ENCODE data around the gene PKDCC. TPM values are rescaled to one million over a fixed set of nuclear protein-coding genes. Genes with fewer than 3 reads are reported as not detected.

Gene PKDCC
- total RNA-seq, 4 donors from 2014 or later, result 80.7 to 150 (median 117) TPM

DNA sequence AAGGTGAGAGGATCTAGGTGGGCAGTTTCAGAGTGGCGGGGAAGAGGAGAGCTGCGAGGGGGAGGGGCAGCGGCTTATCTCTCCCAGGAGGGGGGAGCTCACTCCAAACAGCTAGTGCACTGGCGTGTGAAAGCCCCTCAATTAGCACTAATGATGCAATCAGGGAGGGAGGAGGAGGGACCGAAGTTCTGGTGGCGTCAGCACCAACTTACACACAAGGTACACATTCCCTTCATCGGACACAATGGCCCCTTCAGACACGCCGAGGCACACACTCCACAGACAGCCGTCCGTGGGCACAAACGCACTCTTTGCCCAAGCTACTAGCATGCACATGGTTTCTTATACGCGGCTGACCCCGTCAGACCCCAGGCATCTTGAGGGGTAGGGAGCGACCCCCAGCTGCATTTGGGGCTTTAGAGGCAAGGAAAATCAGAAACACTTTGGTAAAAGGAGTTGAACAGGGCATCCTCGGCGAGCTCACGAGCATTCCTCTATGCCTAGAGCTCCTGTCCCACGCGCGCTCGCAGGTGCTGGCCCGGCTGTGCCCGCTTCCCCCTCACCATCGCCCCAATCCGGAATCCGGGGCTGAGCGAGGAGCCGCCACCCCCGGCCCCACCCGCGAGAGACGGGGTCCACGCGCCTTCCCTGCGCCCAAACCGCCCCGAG, 868 bp upstream of the PKDCC start:
- TF ChIP-seq, protein P1, sequence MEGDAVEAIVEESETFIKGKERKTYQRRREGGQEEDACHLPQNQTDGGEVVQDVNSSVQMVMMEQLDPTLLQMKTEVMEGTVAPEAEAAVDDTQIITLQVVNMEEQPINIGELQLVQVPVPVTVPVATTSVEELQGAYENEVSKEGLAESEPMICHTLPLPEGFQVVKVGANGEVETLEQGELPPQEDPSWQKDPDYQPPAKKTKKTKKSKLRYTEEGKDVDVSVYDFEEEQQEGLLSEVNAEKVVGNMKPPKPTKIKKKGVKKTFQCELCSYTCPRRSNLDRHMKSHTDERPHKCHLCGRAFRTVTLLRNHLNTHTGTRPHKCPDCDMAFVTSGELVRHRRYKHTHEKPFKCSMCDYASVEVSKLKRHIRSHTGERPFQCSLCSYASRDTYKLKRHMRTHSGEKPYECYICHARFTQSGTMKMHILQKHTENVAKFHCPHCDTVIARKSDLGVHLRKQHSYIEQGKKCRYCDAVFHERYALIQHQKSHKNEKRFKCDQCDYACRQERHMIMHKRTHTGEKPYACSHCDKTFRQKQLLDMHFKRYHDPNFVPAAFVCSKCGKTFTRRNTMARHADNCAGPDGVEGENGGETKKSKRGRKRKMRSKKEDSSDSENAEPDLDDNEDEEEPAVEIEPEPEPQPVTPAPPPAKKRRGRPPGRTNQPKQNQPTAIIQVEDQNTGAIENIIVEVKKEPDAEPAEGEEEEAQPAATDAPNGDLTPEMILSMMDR (IDR thresholded peaks at IDR 0.05; ENCODE audit: low read depth), result no peak

DNA sequence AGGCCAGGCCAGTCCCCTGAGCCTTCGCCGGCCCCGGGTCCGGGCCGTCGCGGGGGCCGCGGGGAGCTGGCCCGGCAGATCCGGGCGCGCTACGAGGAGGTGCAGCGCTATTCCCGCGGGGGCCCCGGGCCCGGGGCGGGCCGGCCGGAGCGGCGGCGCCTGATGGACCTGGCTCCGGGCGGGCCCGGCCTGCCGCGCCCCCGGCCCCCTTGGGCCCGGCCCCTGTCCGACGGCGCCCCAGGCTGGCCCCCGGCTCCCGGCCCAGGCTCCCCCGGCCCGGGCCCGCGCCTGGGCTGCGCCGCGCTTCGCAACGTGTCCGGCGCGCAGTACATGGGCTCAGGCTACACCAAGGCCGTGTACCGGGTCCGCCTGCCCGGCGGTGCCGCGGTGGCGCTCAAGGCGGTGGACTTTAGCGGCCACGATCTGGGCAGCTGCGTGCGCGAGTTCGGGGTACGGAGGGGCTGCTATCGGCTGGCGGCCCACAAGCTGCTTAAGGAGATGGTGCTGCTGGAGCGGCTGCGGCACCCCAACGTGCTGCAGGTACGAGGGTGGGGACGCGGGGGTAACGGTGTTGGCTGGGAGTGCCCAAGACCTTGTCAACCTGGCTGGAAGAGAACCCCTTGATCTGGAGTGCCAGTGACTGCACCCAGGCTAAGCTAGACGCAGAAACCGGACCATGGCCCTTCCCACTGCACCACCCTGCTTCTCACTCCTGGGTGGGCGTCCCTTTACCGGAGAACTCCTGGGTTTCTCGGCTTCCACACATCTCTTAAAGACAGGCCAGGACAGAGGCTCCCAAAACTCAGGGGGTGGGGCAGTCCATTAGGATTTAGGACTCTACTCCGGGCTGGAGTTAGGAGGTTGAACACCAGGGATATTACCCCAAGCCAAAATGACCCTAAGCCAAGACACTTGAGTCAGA, 739 bp downstream of the PKDCC start:
- TF ChIP-seq, protein P1 (IDR thresholded peaks at IDR 0.05; ENCODE audit: low read depth), result no peak

DNA sequence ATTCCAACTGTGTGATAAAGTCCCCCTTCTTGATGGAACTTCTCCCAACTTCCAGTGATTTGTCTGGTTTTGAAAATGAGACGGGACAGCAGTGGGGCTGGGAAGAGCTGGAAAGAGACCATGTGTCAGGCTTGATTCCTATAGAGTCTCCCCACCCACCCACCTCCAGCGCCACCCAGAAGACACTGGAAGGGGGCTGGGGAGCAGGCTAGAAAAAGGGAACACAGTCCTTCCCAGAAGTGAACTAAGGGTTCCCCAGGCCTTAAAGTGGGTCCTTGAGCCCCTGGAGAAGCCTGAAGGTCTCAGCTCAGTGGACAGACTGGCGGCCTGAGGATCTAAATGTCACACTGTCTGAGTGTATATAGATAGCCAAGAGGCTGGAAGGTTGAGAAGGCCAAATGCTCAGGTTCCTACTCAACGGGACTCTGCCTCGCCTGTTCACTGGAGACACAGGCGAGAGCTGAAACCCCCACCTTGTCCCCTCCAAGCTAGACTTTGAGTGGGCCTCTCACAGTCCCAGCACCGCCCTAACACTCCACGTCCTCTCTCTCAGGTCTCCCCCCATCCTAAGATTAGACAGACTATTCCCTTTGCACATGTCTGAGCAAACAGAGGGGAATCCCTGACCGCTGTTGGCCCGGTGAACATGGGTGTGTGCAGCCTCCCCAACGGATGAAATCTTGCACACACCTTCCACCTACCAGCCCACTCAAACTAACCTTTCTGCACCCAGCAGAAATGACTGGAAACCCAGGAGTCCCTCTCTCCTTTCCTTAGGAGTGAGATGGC, 1.6 kb downstream of the PKDCC start:
- TF ChIP-seq, protein P1 (IDR thresholded peaks at IDR 0.05; ENCODE audit: low read depth), result no peak

DNA sequence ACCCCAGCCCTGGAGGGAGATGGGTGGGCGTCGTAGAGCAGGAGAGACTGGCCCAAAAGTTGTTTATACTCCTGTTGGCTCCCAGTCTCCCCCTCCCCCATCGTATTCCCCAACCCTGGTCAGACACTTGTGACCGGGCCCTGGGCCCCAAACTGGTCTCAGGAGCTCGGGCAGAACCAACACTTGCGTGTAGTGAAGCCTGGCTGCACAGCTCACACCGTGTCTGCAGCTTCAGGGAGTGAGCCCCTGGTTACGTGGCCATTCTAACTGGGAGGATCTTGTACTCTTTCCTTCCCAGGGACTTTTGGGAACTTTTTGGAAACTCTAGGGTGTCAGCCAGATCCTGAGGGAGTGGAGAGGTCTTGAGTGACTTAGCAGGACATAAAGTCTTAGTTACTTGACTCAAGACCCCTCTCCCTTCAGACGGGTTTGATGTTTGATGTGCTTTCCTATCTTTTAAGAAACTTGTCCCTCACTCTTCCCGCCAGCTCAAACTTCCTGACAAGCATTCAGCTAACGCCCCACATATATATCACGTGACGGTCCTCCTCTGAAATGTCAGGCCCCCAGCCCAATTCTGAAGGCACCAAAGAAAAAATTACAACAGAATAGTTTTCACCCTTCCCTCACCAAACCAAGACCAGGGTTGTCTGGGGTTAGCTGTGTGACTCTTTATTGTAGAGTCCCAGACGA, 2.3 kb downstream of the PKDCC start:
- TF ChIP-seq, protein P1 (IDR thresholded peaks at IDR 0.05; ENCODE audit: low read depth), result no peak

DNA sequence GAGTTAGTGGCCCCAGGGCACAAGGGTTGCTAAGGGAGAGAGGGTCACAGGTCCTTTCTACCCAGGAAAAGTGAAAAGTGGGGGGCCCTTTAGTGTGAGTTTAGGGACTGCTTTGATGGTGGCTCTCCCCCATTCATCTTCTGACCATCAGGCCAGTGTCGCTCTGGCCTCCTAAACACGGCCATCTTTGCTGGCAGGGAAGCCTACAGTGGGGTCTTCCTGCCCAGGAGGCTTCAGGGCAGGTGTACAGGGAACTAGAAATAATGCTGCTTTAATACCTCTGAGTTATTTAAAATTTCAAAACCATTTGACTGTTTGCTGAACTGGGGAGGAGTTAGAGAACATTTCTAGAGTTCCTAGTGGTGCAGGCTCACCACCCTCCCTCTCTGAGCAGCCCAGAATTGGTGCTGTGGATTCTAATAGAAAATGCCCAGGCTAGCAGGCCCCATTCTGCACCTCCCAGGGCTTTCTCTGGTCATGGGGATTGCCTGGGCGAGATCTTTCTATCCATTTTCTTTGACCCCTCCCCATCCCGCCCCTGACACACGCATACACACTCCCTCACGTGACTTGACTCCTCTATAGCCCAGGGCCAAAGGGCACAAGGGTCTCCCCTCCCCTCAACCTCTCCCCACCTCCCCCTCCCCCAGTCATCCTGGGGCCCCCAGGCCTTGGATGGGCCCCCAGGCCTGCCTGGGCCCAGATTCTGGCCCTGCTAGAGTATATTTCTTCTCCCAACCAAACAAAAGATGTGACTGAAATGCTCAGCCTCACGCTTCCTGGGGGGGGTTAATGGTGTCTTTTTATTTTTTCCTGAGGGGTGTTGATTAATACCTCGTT, 3.1 kb downstream of the PKDCC start:
- TF ChIP-seq, protein P1 (IDR thresholded peaks at IDR 0.05; ENCODE audit: low read depth), result no peak

DNA sequence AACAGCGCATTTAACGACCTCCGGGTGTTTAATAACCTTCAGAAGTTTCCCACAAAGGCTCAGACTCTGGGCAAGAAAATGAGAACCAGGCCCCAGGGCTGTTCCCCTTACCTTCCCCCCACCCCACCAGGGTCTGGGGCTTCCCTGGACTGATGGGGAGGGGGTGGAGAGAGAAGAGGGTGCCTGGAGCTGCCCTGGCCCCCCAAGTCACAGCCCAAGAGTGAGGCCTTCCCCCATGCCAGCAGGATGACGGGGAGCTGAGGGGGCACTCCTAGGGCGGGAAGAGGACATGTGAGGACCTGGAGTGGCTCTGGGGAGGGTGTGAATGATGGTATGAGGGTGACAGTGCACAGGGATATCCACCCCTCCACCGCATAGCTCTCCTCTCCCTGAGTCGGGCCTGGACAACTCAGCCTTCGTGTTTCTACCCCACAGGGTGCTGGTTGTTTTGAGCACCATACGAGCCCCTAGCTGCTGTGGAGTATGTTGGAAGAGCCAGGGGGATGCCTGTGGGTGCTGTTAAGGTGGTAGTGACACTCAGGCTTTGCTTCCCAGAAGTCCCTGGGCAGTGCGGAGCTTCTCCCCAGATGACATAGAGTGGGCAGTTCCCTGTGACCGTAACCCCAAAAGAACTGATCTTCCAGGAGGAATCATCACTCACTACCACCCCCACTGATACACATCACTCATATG, 3.9 kb downstream of the PKDCC start:
- TF ChIP-seq, protein P1 (IDR thresholded peaks at IDR 0.05; ENCODE audit: low read depth), result no peak
